HG03066 (cell line): ENCODE data around the gene DUS1L.

Source experiments
- ATAC-seq: cut with Tn5 transposase; IDR thresholded peaks from one replicate; pipeline ENCODE4 v1.9.1; 2021; ENCODE audit warnings: low read depth; ENCODE audit not compliant: unreplicated experiment

The DUS1L gene

GRCh38 chr17:82101301-82101715, 35.7 kb upstream of the DUS1L start:
- no peak for ATAC-seq

GRCh38 chr17:82100502-82101298, 35.1 kb upstream of the DUS1L start:
- no peak for ATAC-seq

- peak; percentile 16 for ATAC-seq
These were observed 33.5 kb upstream of the DUS1L start for GRCh38 chr17:82098939-82099763.

- ATAC-seq, result peak; percentile 65
These were observed 32.8 kb upstream of the DUS1L start, which contains the start of gene FASN for GRCh38 chr17:82098169-82098938. Gene FASN (minus strand): TSS chr17:82098236. CDS start chr17:82096445, 1,791 bp downstream.

DNA sequence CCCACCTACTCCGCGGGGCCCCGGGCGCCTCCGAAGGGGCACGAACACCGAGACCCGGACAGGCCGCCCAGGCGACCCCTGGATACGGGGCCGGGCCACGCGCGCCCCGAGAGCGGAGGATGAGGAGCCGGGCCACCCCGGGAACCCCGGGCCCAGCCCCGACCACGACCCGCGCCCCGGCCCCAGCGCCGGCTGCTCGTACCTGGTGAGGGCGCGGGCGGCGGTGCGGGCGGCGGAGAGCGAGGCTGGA, 32.2 kb upstream of the DUS1L start:
- ATAC-seq, result no peak

DNA sequence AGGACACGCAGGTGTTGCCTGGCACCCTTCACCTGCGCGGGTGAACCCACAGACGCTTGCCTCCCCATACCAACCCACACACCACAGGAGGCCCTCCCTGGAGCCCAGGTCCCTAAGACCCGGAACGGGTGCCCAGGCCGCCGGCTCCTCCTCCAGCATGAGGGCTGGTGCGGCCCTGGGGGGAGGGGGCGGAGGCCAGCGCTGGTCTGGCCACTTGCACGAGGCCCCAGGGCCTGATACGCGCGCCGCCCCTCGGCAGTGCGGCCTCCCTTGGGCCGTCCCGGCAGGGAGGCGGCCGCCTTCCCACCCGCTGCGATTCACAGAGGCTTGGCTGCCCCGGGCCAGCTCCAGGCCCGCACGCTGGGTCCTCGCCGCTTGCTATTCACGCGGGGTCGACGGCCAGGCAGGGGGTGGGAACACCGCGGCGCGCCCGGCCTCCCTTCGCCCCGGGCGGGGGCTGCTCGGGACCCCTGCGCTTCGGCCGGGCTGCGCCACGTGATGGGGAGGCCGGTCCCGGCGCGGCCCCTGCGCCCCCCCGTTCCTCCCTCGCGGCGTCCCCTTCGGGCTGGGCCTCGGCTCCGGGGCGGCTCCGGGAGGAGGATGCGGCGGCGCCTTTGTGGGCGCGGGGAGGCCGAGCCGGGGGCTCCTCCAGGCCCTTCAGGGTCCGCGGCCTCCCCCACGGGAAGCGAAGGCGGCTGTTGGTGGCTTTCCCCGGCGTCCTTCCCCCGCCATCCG, 31.7 kb upstream of the DUS1L start:
- ATAC-seq, result no peak

DNA sequence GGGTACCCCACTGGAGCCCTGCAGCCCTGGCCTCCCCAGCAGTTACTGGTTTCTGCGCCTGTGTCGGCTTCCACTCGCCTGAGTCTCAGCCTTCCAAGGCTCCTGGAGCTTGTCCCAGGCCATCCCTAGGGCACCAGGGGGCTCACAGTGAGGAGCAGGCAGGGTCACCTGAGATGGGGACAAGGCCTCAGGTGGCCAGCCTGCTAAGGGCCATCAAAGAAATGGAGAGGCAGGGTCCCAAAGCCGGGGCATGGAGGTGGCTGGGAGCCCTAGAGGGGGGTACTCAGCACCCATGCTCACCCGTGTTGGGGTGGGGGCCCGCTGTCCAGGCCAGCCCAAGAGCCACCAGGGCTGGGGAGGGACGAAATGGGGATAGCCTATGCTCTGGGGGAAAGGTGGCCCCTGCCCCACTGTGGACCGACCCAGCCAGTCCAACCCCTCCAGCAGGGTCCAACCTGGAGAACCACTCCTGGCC, 31.1 kb upstream of the DUS1L start:
- ATAC-seq, result no peak

- ATAC-seq, result no peak
These were observed 30.4 kb upstream of the DUS1L start for GRCh38 chr17:82095777-82096708.

GRCh38 chr17:82094931-82095776, 29.6 kb upstream of the DUS1L start:
- no peak for ATAC-seq

DNA sequence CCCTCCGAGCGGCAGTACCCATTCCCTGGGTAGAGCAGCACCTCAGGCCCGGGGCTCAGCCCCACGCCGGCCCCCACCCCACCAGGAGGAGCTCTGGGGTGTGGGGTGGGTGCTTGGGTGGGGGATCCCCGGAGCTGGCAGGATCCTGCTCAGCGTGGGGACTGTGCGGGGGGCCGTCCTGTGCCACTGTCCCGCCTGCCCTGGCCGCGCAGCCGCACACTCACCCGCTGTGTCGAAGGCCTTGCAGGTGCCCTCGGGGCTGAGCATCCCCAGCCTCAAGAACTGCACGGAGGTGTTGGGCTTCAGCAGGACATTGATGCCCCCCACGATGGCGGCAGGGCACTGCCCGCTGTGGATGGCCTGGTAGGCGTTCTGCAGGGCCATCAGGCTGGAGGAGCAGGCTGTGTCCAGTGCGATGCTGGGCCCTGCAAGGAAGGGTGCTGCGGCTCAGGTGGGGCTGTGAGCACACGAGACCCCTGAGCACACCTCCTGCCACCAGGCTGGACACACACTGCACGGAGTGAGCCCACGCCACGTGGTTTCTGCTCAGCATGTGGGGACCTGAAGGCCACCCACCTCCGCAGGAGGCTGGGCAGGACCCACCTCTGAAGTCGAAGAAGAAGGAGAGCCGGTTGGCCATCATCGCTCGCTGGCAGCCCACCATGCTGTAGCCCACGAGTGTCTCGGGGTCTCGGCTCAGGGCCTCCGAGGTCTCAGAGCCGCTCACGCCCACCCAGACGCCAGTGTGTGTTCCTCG, 27.6 kb upstream of the DUS1L start:
- ATAC-seq, result no peak

DNA sequence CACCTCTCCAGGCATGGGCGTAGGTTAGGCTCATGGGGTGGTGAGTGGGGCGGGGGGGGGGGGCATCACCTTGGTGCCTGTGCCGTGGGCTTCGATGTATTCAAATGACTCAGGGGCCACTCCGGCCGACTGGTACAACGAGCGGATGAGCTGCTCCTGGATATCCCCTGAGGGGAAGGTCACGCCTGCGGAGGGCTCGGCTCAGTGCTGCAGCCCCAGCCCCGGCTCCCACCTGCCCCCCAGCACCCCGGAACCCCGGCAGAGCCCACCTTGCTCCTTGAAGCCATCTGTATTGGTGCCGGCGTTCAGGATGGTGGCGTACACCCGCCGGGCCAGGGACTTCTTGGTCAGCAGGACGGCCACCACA, 27.0 kb upstream of the DUS1L start:
- ATAC-seq, result no peak

DNA sequence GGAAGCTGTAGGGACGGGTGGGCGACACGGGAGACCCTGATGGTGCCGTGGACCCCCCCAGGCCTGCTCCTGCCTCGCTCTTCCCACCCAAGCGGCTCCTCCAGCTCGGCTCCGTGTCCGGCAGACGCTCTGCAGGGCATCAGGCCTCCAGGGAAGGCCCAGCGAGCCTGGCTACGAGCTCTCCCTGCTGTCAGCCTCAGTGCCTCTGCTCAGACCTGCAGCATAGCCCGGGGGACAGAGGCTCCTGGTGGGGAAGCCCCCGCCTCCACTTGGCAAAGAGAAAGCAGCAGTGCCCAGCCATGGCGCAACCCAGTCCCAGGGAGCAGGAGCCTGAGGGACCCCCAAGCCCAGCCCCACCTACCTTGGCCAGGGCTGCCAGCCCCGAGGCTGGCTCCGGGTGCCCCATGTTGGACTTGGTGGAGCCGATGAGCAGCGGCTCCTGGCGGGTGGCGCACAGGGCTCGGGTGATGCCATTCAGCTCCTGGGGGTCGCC, 26.5 kb upstream of the DUS1L start:
- ATAC-seq, result no peak

GRCh38 chr17:82091264-82092066, 25.9 kb upstream of the DUS1L start:
- no peak for ATAC-seq

GRCh38 chr17:82090549-82091263, 25.1 kb upstream of the DUS1L start:
- ATAC-seq, result no peak

- no peak for ATAC-seq
These were observed 24.3 kb upstream of the DUS1L start for GRCh38 chr17:82089723-82090548.
